ENCODE measurements around the gene ARHGAP1.

DNA sequence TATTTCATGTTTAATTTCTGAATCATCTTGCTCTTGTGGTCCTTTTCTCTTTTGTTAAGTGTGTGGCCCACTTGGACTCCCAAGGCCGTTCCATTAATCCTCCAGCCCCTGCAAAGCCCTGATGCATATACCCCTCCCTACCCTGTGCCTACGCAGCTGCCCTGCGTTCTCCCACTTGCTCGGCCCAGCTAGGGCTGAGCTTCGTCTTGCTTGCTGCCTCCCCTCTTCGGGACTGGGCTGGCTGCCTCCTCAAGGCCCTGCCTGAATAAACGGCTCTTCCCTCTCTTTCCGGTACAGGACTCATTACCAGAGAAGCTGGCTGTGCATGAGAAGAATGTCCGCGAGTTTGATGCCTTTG is 28.5 kb downstream of the ARHGAP1 start:
- TF ChIP-seq POLR2A (IDR thresholded peaks at IDR 0.05; ENCODE audit: low read depth) (no peak), POLR2AphosphoS5 (IDR thresholded peaks at IDR 0.05) (no peak)
- TF ChIP-seq, protein P1, sequence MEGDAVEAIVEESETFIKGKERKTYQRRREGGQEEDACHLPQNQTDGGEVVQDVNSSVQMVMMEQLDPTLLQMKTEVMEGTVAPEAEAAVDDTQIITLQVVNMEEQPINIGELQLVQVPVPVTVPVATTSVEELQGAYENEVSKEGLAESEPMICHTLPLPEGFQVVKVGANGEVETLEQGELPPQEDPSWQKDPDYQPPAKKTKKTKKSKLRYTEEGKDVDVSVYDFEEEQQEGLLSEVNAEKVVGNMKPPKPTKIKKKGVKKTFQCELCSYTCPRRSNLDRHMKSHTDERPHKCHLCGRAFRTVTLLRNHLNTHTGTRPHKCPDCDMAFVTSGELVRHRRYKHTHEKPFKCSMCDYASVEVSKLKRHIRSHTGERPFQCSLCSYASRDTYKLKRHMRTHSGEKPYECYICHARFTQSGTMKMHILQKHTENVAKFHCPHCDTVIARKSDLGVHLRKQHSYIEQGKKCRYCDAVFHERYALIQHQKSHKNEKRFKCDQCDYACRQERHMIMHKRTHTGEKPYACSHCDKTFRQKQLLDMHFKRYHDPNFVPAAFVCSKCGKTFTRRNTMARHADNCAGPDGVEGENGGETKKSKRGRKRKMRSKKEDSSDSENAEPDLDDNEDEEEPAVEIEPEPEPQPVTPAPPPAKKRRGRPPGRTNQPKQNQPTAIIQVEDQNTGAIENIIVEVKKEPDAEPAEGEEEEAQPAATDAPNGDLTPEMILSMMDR (IDR thresholded peaks at IDR 0.05), result no peak
